ENCODE measurements around the gene FARSA. TPM values are rescaled to one million over a fixed set of nuclear protein-coding genes. Genes with fewer than 3 reads are reported as not detected.

FARSA gene
- total and polyA plus RNA-seq, 9 donors, result 32.5 to 48.8 (median 44.4) TPM

DNA sequence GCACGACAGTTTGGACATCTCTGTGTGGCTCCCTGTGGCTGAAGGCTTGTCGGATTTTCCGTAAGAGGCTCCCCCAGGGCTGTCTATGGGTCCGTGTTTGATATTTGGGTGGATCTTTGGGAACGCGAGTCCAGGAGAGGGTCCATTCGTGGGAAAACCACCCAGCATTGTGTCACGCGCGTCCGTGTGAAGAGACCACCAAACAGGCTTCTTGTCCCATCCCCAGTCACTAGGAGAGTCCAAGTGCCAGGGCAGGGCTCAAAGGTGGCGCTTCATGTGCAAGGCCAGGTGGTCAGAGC is 48.9 kb downstream of the FARSA start:
- H3K36me3 ChIP-seq (ENCODE audit: control insufficient read depth, insufficient read depth, low read length), result no peaks in the 10 kb centered on the region
- 71% methylated on average over 11 of the region's 12 CpGs for WGBS (ENCODE audit: insufficient coverage)
- no peak overlapping the region for H3K4me3 ChIP-seq (ENCODE audit: low read length)
- peaks cover 27% of the 10 kb centered on the region for H3K4me1 ChIP-seq (ENCODE audit: control insufficient read depth, insufficient read depth, low read length)
- H3K9me3 ChIP-seq (replicated peaks; ENCODE audit: control insufficient read depth, low read depth, low read length), result peaks cover 5% of the 10 kb centered on the region
- no peak overlapping the region for H3K27ac ChIP-seq (ENCODE audit: low read length)
- no peak for DNase-seq
- H3K27me3 ChIP-seq (ENCODE audit: control insufficient read depth, insufficient read depth, low read length), result peaks cover 54% of the 10 kb centered on the region

GRCh38 chr19:12884202-12884601 is 49.3 kb downstream of the FARSA start:
- Histone ChIP-seq H3K27ac (ENCODE audit: low read length) (no peak overlapping the region), H3K4me1 (ENCODE audit: control insufficient read depth, insufficient read depth, low read length) (peaks cover 27% of the 10 kb centered on the region)

DNA sequence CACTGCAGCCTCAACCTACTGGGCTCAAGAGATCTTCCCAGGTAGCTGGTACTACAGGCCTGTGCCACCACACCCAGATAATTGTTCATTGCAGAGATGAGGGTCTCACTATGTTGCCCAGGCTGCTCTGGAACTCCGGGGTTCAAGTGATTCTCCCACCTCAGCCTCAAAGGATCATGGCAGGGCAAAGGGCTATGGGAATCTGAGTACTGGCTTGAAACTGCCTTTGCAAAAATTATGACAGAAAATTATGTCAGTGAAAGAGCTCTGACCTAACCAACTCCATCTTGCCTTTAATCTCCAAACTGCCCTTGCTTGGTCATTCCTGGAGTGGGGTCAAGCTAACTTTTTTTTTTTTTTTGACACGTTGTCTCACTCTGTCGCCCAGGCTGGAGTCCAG is 50.9 kb downstream of the FARSA start:
- H3K4me3 ChIP-seq (ENCODE audit: low read length), result no peak overlapping the region
- H3K36me3 ChIP-seq (ENCODE audit: control insufficient read depth, insufficient read depth, low read length), result no peaks in the 10 kb centered on the region
- peaks cover 5% of the 10 kb centered on the region for H3K9me3 ChIP-seq (replicated peaks; ENCODE audit: control insufficient read depth, low read depth, low read length)
- no CpG with 5 or more reads among the region's 3 CpGs for WGBS (ENCODE audit: insufficient coverage)
- peaks cover 27% of the 10 kb centered on the region for H3K4me1 ChIP-seq (ENCODE audit: control insufficient read depth, insufficient read depth, low read length)
- H3K27ac ChIP-seq (ENCODE audit: low read length), result no peak overlapping the region
- peaks cover 54% of the 10 kb centered on the region for H3K27me3 ChIP-seq (ENCODE audit: control insufficient read depth, insufficient read depth, low read length)
- DNase-seq, result no peak

More at GRCh38 chr19:12884202-12884601, 49.3 kb downstream of the FARSA start:
- DNase-seq, result no peak
- Histone ChIP-seq H3K27me3 (ENCODE audit: control insufficient read depth, insufficient read depth, low read length) (peaks cover 54% of the 10 kb centered on the region), H3K9me3 (replicated peaks; ENCODE audit: control insufficient read depth, low read depth, low read length) (peaks cover 5% of the 10 kb centered on the region), H3K36me3 (ENCODE audit: control insufficient read depth, insufficient read depth, low read length) (no peaks in the 10 kb centered on the region), H3K4me3 (ENCODE audit: low read length) (no peak overlapping the region)
- WGBS (ENCODE audit: insufficient coverage), result 87% methylated on average over 3 of the region's 3 CpGs

DNA sequence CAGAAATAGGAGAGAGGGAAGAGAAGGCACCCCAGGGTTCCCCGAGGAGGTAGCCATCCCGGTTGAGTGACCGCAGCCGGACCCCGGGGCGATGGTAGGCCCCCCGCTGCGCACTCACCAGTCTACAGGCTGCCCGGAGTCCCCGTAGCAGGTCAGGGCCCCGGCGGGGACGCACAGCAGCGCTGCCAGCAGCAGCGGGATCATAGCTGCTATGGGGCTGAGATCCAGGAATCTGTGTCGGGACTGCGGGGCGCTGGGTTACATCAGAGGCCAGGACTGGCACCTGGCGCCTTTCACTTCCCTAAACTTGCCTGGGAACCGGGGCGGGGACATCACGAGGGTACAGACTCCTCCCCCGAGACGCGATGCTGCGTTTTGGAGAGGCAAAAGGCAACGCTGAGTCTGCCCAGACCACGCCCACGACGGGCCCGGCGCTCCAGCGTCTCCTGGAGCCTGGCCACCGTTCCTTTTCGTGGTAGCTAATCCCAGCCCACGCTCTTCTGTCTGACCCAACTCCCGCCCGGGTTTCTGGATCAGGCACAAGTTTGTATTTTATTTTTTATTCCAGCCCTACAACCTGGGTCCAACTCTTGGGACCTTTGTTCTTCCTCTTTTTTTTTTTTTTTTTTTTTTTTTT is 52.2 kb downstream of the FARSA start, which contains the start of gene DNASE2:
TSS of gene DNASE2 (minus strand) at position 278 of the 637 bp plus-strand sequence. CDS start at position 204, 74 bp downstream.
- Histone ChIP-seq H3K27ac (ENCODE audit: low read length) (peak within 1 kb of the TSS; percentile 89), H3K27me3 (ENCODE audit: control insufficient read depth, insufficient read depth, low read length) (peaks cover 42% of the 10 kb centered on the region), H3K4me3 (ENCODE audit: low read length) (peak within 1 kb of the TSS; percentile 67), H3K9me3 (replicated peaks; ENCODE audit: control insufficient read depth, low read depth, low read length) (peaks cover 5% of the 10 kb centered on the region), H3K4me1 (ENCODE audit: control insufficient read depth, insufficient read depth, low read length) (peaks cover 27% of the 10 kb centered on the region), H3K36me3 (ENCODE audit: control insufficient read depth, insufficient read depth, low read length) (no peaks in the 10 kb centered on the region)
- DNase-seq, result peak; percentile 95
- 0% methylated on average over 37 of the region's 38 CpGs for WGBS (ENCODE audit: insufficient coverage)

DNA sequence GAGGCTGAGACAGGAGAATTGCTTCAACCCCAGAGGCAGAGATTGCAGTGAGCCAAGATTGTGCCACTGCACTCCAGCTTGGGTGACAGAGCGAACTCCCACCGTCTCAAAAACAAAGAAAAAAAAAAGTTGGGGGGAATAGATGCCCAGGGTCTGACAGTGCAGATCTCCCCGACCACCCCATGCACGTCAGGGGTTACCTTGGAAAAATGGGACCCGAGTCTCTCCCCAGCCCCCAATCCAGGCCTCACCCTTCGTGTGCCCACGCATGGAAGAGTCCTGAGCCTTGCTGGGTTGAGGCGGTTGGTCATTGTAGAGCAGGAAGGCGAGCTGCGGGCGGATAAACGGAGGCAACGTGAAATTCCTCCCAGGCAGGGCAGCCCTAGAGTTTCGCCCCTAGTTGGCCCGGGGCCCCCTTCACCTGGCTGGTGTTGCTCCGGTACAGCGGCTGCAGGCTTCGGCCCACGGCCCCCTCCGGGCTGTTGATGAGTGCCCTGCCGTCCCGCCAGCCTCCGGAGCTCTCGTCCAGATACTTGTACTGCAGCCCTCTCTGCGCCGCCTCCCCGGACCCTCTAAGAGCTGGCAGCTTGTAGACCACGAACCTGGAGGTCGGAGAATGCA is 52.9 kb downstream of the FARSA start:
- WGBS (ENCODE audit: insufficient coverage), result 4% methylated on average over 22 of the region's 29 CpGs
- peaks cover 25% of the 10 kb centered on the region for H3K4me1 ChIP-seq (ENCODE audit: control insufficient read depth, insufficient read depth, low read length)

DNA sequence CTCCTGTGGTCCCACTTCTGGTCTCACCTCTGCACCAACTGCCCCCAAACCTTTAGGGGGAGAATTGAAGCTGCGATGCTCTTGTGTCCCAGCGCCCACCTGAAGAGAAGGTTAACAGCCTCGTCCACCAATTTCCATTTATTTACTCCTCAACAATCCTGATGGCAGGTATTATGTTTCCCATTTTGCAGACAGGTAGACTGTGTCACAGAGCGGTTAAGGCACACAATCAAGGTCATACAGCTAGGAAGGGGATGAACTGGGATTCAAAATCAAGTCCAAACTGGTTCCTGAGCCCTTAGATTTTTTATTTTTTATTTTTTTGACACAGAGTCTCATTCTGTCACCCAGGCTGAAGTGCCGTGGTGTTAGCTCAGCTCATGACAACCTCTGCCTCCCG is 58.4 kb downstream of the FARSA start:
- 97% methylated on average over 4 of the region's 6 CpGs for WGBS (ENCODE audit: insufficient coverage)
- DNase-seq, result no peak
- no peak overlapping the region for H3K4me3 ChIP-seq (ENCODE audit: low read length)
- no peaks in the 10 kb centered on the region for H3K36me3 ChIP-seq (ENCODE audit: control insufficient read depth, insufficient read depth, low read length)
- H3K4me1 ChIP-seq (ENCODE audit: control insufficient read depth, insufficient read depth, low read length), result peaks cover 5% of the 10 kb centered on the region
- no peak overlapping the region for H3K27ac ChIP-seq (ENCODE audit: low read length)
- H3K9me3 ChIP-seq (replicated peaks; ENCODE audit: control insufficient read depth, low read depth, low read length), result no peaks in the 10 kb centered on the region
- peaks cover 11% of the 10 kb centered on the region for H3K27me3 ChIP-seq (ENCODE audit: control insufficient read depth, insufficient read depth, low read length)

More for the DNA sequence above, 52.9 kb downstream of the FARSA start:
- peaks cover 5% of the 10 kb centered on the region for H3K9me3 ChIP-seq (replicated peaks; ENCODE audit: control insufficient read depth, low read depth, low read length)
- H3K27ac ChIP-seq (ENCODE audit: low read length), result peak overlapping the region; percentile 89
- no peak for DNase-seq
- peak overlapping the region; percentile 67 for H3K4me3 ChIP-seq (ENCODE audit: low read length)
- peaks cover 36% of the 10 kb centered on the region for H3K27me3 ChIP-seq (ENCODE audit: control insufficient read depth, insufficient read depth, low read length)
- H3K36me3 ChIP-seq (ENCODE audit: control insufficient read depth, insufficient read depth, low read length), result no peaks in the 10 kb centered on the region

GRCh38 chr19:12873891-12874745 is 59.4 kb downstream of the FARSA start:
- H3K36me3 ChIP-seq (ENCODE audit: control insufficient read depth, insufficient read depth, low read length), result no peaks in the 10 kb centered on the region

GRCh38 chr19:12872941-12873890 is 60.3 kb downstream of the FARSA start:
- Histone ChIP-seq H3K4me3 (ENCODE audit: low read length) (no peak overlapping the region), H3K36me3 (ENCODE audit: control insufficient read depth, insufficient read depth, low read length) (no peaks in the 10 kb centered on the region)
- WGBS (ENCODE audit: insufficient coverage), result 53% methylated on average over 69 of the region's 70 CpGs

More at GRCh38 chr19:12873891-12874745, 59.4 kb downstream of the FARSA start:
- WGBS (ENCODE audit: insufficient coverage), result 81% methylated on average over 76 of the region's 86 CpGs
- DNase-seq, result no peak
- Histone ChIP-seq H3K9me3 (replicated peaks; ENCODE audit: control insufficient read depth, low read depth, low read length) (no peaks in the 10 kb centered on the region), H3K27ac (ENCODE audit: low read length) (no peak overlapping the region), H3K27me3 (ENCODE audit: control insufficient read depth, insufficient read depth, low read length) (peaks cover 11% of the 10 kb centered on the region), H3K4me3 (ENCODE audit: low read length) (no peak overlapping the region), H3K4me1 (ENCODE audit: control insufficient read depth, insufficient read depth, low read length) (peaks cover 5% of the 10 kb centered on the region)

More at GRCh38 chr19:12872941-12873890, 60.3 kb downstream of the FARSA start:
- Histone ChIP-seq H3K27me3 (ENCODE audit: control insufficient read depth, insufficient read depth, low read length) (peaks cover 11% of the 10 kb centered on the region), H3K4me1 (ENCODE audit: control insufficient read depth, insufficient read depth, low read length) (peaks cover 5% of the 10 kb centered on the region), H3K27ac (ENCODE audit: low read length) (no peak overlapping the region), H3K9me3 (replicated peaks; ENCODE audit: control insufficient read depth, low read depth, low read length) (no peaks in the 10 kb centered on the region)
- peak; percentile 50 for DNase-seq
